Lower leg skin (tissue), 4 donors: Measurements from ENCODE around the gene CCDC142. TPM values are rescaled to one million over a fixed set of nuclear protein-coding genes. Genes with fewer than 3 reads are reported as not detected.

Experiments used
- DNase-seq, 2 donors: peaks; one replicate each; pipeline ENCODE4 v3.0.0-alpha.2; 2019; ENCODE audit warnings: low spot score in 2 of 2
- H3K4me3 ChIP-seq: fragments of 200-600 bp; sonication (generic); 2 replicates; pipeline ENCODE4 v1.5.1; 2017; ENCODE audit warnings: mild to moderate bottlenecking, low read depth; ENCODE audit not compliant: poor library complexity, severe bottlenecking
- POLR2A ChIP-seq, 2 donors: fragments of 450-650 bp; IDR thresholded peaks; one replicate each; pipeline ENCODE4 v1.6.1; 2016 to 2017; ENCODE audit warnings: antibody characterized with exemption in 2 of 2, mild to moderate bottlenecking in 1 of 2, moderate library complexity in 1 of 2
- WGBS, 2 donors: methylation state at CpG; one replicate each; pipeline ENCODE4 v1.1.5; 2018; 5-methylcytosine and 5-hydroxymethylcytosine counted together
- intact Hi-C: fragments of 100-400 bp; cut with DNase I; formaldehyde crosslinking; loops from one replicate; pipeline ENCODE4 v1.15.0; 2023; ENCODE audit warnings: low total_unique reads
- total RNA-seq, 4 donors: library from RNA; depleted of rRNA; stranded (reverse); fragments of >200 nt; gene quantifications; one replicate each; pipeline ENCODE4 v1.1.0, GENCODE V29; 2016
- TF ChIP-seq, protein P1 (sequence below), 3 donors: fragments of 450-650 bp; IDR thresholded peaks; one replicate each; pipeline ENCODE4 v1.5.1; 2016; ENCODE audit warnings: antibody characterized with exemption in 3 of 3, mild to moderate bottlenecking in 3 of 3, moderate library complexity in 2 of 3

Gene CCDC142
- total RNA-seq, 4 donors from 2014 or later = 11.7 to 16.1 (median 13.4) TPM

DNA sequence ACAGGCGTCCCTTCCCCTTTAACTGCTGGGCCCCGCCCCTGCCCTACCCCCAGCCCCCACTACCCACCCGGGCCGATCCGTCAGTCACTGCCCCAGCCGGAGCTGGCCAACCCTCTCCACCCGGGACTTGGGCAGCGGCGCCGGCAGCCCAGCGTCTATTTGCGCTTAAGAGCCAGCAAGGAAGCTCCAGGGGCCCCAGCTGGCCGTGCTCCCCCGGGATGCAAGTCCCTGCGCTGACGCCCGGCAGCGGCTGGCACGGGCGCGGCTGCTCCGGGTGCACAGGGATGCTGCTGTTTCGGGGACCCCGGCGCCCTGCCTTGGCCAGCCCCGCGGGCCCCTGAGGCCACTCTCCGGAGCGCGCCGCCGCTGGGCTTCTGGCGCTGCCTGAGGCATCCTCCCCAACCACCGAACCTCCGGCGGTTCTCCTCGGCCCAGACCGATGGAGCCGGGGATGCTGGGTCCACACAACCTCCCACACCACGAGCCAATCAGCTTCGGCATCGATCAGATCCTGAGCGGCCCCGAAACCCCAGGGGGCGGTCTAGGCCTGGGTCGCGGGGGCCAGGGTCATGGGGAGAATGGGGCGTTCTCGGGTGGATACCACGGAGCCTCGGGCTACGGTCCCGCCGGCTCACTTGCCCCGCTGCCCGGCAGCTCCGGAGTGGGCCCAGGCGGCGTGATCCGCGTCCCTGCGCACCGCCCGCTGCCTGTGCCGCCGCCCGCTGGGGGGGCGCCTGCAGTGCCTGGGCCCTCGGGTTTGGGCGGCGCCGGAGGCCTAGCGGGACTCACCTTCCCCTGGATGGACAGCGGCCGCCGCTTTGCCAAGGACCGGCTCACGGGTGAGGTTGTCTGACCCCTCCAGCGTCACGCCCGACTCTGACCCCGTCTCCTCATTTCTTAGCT lies 31.8 kb upstream of the CCDC142 start, which contains the start of gene TLX2:
TSS of gene TLX2 (plus strand) at position 83 of the 903 bp plus-strand sequence. CDS start at position 440, 357 bp downstream.
- intact Hi-C loops = no loop called here
- DNase-seq = no peak
- no peak for TF ChIP-seq POLR2A (IDR thresholded peaks at IDR 0.05)
- TF ChIP-seq, protein P1, sequence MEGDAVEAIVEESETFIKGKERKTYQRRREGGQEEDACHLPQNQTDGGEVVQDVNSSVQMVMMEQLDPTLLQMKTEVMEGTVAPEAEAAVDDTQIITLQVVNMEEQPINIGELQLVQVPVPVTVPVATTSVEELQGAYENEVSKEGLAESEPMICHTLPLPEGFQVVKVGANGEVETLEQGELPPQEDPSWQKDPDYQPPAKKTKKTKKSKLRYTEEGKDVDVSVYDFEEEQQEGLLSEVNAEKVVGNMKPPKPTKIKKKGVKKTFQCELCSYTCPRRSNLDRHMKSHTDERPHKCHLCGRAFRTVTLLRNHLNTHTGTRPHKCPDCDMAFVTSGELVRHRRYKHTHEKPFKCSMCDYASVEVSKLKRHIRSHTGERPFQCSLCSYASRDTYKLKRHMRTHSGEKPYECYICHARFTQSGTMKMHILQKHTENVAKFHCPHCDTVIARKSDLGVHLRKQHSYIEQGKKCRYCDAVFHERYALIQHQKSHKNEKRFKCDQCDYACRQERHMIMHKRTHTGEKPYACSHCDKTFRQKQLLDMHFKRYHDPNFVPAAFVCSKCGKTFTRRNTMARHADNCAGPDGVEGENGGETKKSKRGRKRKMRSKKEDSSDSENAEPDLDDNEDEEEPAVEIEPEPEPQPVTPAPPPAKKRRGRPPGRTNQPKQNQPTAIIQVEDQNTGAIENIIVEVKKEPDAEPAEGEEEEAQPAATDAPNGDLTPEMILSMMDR (IDR thresholded peaks at IDR 0.05) = no peak
- H3K4me3 ChIP-seq = no peak within 1 kb of the TSS
- 3 to 4% methylated on average over 64 to 71 of the region's 82 CpGs for WGBS, 2 donors

DNA sequence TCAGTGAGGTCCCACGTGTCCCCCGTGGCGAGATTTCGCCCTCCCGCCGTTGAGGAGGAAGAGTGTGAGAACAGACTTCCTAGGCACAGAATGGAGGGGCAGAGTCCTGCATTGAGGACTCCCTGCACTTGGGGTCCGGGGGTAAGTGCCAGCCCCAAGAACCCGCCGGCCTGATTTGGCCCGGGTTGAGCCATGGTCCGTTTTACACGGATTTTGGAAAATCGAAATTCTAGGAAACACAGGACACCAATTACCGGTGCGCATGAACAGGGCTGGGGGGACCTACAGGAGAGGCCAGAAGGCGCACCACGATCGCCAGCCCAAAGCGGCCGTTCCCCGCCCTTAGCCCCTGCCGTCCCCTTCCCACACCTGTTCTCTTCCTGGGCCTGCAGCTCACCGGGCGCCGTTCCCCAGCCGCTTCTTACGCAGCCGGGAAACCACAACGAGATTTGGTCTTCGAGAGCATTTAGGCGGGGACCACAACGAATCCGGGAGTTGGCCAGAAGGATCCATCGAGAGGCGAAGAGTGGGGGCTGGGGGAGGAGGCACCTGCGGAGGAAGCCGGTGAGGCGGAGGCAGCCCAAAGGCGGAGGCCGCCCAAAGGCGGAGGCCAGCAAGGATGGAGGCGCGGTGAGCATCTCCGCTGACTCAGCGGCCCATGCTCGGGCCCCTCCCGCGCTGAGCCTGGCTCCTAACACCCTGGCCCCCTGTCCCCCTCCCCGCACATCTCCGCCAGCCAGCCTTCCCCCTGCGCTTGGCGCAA lies 31.0 kb upstream of the CCDC142 start:
- WGBS, 2 donors = 6 to 8% methylated on average over 41 to 52 of the region's 52 CpGs
- TF ChIP-seq, protein P1 (IDR thresholded peaks at IDR 0.05) = no peak
- no peak for TF ChIP-seq POLR2A (IDR thresholded peaks at IDR 0.05)
- DNase-seq = no peak
- H3K4me3 ChIP-seq = no peak overlapping the region
- intact Hi-C loops = no loop called here

DNA sequence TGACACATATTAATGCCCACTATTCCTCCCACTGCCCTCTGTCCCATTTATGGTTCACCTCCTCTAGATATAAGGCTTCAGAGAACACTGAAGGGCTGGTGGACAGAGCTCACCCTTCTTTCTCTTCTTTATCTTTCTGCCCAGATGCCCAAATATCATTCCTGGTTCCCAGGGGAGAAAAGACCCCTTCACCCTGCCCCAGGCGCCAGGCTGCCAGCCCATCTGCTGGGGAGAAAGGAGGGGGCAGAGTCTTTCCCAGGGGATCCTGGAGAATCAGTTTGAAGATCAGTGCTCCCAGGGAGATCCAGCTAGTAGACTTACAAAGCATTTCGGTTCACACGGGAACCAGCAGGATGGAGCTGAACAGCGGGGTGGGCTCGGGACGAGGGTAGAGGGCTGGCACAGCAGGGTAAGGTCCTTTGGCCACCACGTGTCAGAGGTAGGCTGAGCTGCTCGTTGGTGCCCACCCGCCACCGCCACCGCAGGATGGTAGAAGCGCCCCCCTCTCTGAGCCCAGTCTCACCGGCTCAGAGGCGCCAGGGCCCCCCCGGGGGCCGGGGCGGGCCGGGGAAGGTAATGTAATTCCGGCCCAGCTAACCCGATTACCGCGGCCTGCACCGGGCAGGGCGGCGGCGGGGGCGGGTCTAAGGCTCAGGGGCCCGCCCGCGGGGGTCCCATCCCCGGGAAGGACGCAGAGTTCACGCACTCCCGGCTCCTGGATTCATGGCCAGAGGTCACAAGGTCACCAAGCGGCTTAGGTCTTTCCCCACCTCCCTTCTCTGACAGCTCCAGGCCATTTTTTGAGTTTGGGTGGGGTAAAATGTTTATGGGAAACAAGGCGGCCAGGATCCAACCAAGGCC lies 30.2 kb upstream of the CCDC142 start:
- intact Hi-C loops = no loop called here
- DNase-seq = no peak
- TF ChIP-seq POLR2A (IDR thresholded peaks at IDR 0.05) = no peak
- TF ChIP-seq, protein P1 (IDR thresholded peaks at IDR 0.05) = no peak
- H3K4me3 ChIP-seq = no peak overlapping the region
- 10 to 14% methylated on average over 34 to 36 of the region's 36 CpGs for WGBS, 2 donors

DNA sequence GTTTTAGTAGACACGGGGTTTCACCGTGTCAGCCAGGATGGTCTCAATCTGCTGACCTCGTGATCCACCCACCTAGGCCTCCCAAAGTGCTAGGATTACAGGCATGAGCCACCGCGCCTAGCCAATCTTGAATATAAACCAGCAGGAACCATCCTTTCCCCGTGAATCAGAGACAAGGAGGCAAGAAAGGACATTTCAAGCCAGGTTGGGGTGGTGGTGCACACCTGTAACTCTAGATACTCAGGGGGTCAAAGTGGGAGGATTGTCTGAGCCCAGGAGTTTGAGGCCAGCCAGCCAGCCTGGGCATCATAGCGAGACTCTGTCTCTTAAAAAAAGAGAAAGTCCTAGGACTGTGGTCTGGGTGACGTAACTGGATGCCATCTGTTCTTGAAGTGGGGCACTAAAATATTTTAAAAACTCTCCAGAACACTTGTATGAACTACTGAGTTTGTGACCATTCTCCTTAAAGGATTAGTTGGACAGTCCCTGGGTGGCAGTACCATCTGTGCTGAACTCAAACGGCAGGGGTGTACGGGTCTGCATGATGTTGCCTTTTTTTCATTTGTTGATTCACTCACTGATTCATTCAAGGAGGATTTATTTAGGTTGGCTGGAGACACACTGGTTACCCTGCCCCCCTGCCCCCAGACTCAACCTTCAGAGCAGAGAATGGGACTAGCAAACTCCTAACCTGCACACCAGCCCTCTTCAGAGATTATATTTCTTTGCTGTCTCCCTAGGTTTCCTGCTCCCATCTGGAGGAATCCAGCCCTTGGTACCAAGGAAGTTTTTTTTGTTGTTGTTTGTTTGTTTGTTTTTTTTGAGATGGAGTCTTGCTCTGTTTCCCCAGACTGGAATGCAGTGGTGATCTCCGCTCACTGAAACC lies 28.5 kb upstream of the CCDC142 start:
- DNase-seq = no peak
- no peak for TF ChIP-seq POLR2A (IDR thresholded peaks at IDR 0.05)
- TF ChIP-seq, protein P1 (IDR thresholded peaks at IDR 0.05) = no peak
- WGBS, 2 donors = 41 to 47% methylated on average over 11 of the region's 11 CpGs
- no peak overlapping the region for H3K4me3 ChIP-seq
- intact Hi-C loops = no loop called here
